ENCODE results near the gene AKR1C1. TPM values are rescaled to one million over a fixed set of nuclear protein-coding genes. Genes with fewer than 3 reads are reported as not detected.
A peak's percentile ranks its signal among the peaks of the same experiment; 100 is the strongest.
"Not testable (repeated sequence)": the region's sequence is repeated elsewhere in the genome, so short reads cannot be mapped to it uniquely, and the experiment has no call there.

Gene AKR1C1
- total and polyA plus RNA-seq, 2 of the 4 experiments (the other 2 are of a cell fraction): 5.0 to 5.4 TPM

GRCh38 chr10:5008857-5009548 lies 45.8 kb downstream of the AKR1C1 start:
- WGBS, 2 experiments (ENCODE audit: extremely low coverage in 2 of 2, insufficient read length in 1 of 2): 46% methylated on average over 2 of the region's 4 CpGs; no CpG with 5 or more reads in 1 of the 2 experiments
- H3K4me3 ChIP-seq (ENCODE audit: insufficient read depth, low read depth, low read length); H2BK20ac ChIP-seq (ENCODE audit: low read depth, low read length); H3K9ac ChIP-seq (ENCODE audit: low read depth, low read length); H2BK120ac ChIP-seq (ENCODE audit: low read depth, low read length); H3K18ac ChIP-seq (ENCODE audit: low read depth, low read length); dilution Hi-C loops (cut with HindIII; ENCODE audit: low sequenced_read_pairs, unreplicated experiment); H3K4me1 ChIP-seq (ENCODE audit: control insufficient read depth, insufficient read depth, low read length); H3K9me3 ChIP-seq (ENCODE audit: control insufficient read depth, insufficient read depth, low read length); H4K8ac ChIP-seq (ENCODE audit: low read depth in 2 of 2, low read length in 2 of 2); H3K56ac ChIP-seq (ENCODE audit: extremely low read depth, insufficient read depth, low read length); H4K91ac ChIP-seq (ENCODE audit: insufficient read depth, low read depth, low read length); ATAC-seq (ENCODE audit: low read depth); in situ Hi-C loops (cut with MboI; ENCODE audit: low sequenced_read_pairs); H2BK5ac ChIP-seq (ENCODE audit: low read depth, low read length, poor library complexity, severe bottlenecking); H4K5ac ChIP-seq (ENCODE audit: low read depth, low read length); H3K4me2 ChIP-seq (ENCODE audit: low read depth, low read length); H2AK9ac ChIP-seq (replicated peaks; ENCODE audit: low read depth, low read length, poor library complexity); BruUV-seq (replicated peaks); H3K23ac ChIP-seq (ENCODE audit: low read depth, low read length); H3K9me1 ChIP-seq (ENCODE audit: insufficient read depth, low read length); H3K27me3 ChIP-seq (ENCODE audit: control insufficient read depth, insufficient read depth, low read length); H3K4ac ChIP-seq (ENCODE audit: low read depth, low read length); POLR2A ChIA-PET (ENCODE audit: unreplicated experiment); H2AFZ ChIP-seq (replicated peaks; ENCODE audit: low read length, poor library complexity); H2AK5ac ChIP-seq (ENCODE audit: low read depth, low read length); H4K20me1 ChIP-seq (ENCODE audit: insufficient read depth, low read length); H3K79me1 ChIP-seq (ENCODE audit: low read depth in 1 of 2, low read length in 2 of 2); H3K27ac ChIP-seq (ENCODE audit: insufficient read depth, low read length); H3K14ac ChIP-seq (replicated peaks; ENCODE audit: low read depth, low read length); intact Hi-C loops (cut with micrococcal nuclease); CTCF ChIA-PET; DNase-seq; H3K36me3 ChIP-seq (ENCODE audit: control insufficient read depth, insufficient read depth, low read length); H2BK15ac ChIP-seq (ENCODE audit: low read depth, low read length): not testable (repeated sequence)
- TF ChIP-seq CEBPB (IDR thresholded peaks at IDR 0.05; ENCODE audit: low read depth, low read length): peak; percentile 33; the same call in 1 of the 2 replicates

GRCh38 chr10:5010043-5010442 lies 46.8 kb downstream of the AKR1C1 start:
- H2AK9ac ChIP-seq (replicated peaks; ENCODE audit: low read depth, low read length, poor library complexity); H3K4me1 ChIP-seq (ENCODE audit: control insufficient read depth, insufficient read depth, low read length); H3K36me3 ChIP-seq (ENCODE audit: control insufficient read depth, insufficient read depth, low read length); POLR2A ChIA-PET (ENCODE audit: unreplicated experiment); H3K14ac ChIP-seq (replicated peaks; ENCODE audit: low read depth, low read length); ATAC-seq (ENCODE audit: low read depth); H3K23ac ChIP-seq (ENCODE audit: low read depth, low read length); H3K9me1 ChIP-seq (ENCODE audit: insufficient read depth, low read length); H4K20me1 ChIP-seq (ENCODE audit: insufficient read depth, low read length); H2AK5ac ChIP-seq (ENCODE audit: low read depth, low read length); H3K9me3 ChIP-seq (ENCODE audit: control insufficient read depth, insufficient read depth, low read length); H2BK15ac ChIP-seq (ENCODE audit: low read depth, low read length); H3K9ac ChIP-seq (ENCODE audit: low read depth, low read length); dilution Hi-C loops (cut with HindIII; ENCODE audit: low sequenced_read_pairs, unreplicated experiment); H3K27ac ChIP-seq (ENCODE audit: insufficient read depth, low read length); H3K18ac ChIP-seq (ENCODE audit: low read depth, low read length); H3K79me1 ChIP-seq (ENCODE audit: low read depth in 1 of 2, low read length in 2 of 2); H2AFZ ChIP-seq (replicated peaks; ENCODE audit: low read length, poor library complexity); H4K8ac ChIP-seq (ENCODE audit: low read depth in 2 of 2, low read length in 2 of 2); H2BK120ac ChIP-seq (ENCODE audit: low read depth, low read length); H4K91ac ChIP-seq (ENCODE audit: insufficient read depth, low read depth, low read length); BruUV-seq (replicated peaks); H3K56ac ChIP-seq (ENCODE audit: extremely low read depth, insufficient read depth, low read length); H3K4ac ChIP-seq (ENCODE audit: low read depth, low read length); H3K4me3 ChIP-seq (ENCODE audit: insufficient read depth, low read depth, low read length); in situ Hi-C loops (cut with MboI; ENCODE audit: low sequenced_read_pairs); H2BK20ac ChIP-seq (ENCODE audit: low read depth, low read length); H3K4me2 ChIP-seq (ENCODE audit: low read depth, low read length); H4K5ac ChIP-seq (ENCODE audit: low read depth, low read length); intact Hi-C loops (cut with micrococcal nuclease); DNase-seq; H3K27me3 ChIP-seq (ENCODE audit: control insufficient read depth, insufficient read depth, low read length); H2BK5ac ChIP-seq (ENCODE audit: low read depth, low read length, poor library complexity, severe bottlenecking): not testable (repeated sequence)
- CTCF ChIA-PET: interaction anchor here (1.6 kb wide), 1 partner anchor 160 kb away, joined by 4 read pairs; no protein-coding TSS in a partner anchor
- WGBS, 2 experiments (ENCODE audit: extremely low coverage in 2 of 2, insufficient read length in 1 of 2): no CpG with 5 or more reads among the region's 7 CpGs

Measured in IMR-90 (cell line).